Panc1 (cell line): Measurements from ENCODE around the gene HS3ST2. TPM values are rescaled to one million over a fixed set of nuclear protein-coding genes. Genes with fewer than 3 reads are reported as not detected.

Experiments
- ATAC-seq: fragments of 200-7000 bp; cut with Tn5 transposase; 2 replicates; pipeline ENCODE4 v1.9.1; 2020; ENCODE audit warnings: mild to moderate bottlenecking, moderate library complexity
- BruUV-seq: library from RNA; stranded (reverse); fragments of 400-500 nt; replicated peaks from 2 replicates; lab custom pipeline; 2021; lab: Mats Ljungman, UMichigan
- CTCF ChIA-PET: fragments of 300-600 bp; sonication (Branson Sonifier 250); formaldehyde crosslinking; loops from one replicate; lab custom pipeline; 2022; ENCODE audit warnings: antibody characterized with exemption; lab: Charles Lee
- POLR2A ChIA-PET: fragments of 300-600 bp; sonication (Branson Sonifier 250); formaldehyde crosslinking; loops from one replicate; lab custom pipeline; 2022; ENCODE audit warnings: antibody characterized with exemption; lab: Charles Lee
- DNase-seq: peaks from one replicate; pipeline ENCODE4 v3.0.0-alpha.2; 2010; ENCODE audit warnings: low read depth, low spot score
- H3K27ac ChIP-seq: 2 replicates; pipeline ENCODE4 v1.5.1; 2011; ENCODE audit warnings: mild to moderate bottlenecking, low read length, inconsistent platforms
- H3K27me3 ChIP-seq: fragments of 200-500 bp; sonication (Bioruptor generic); 2 replicates; pipeline ENCODE4 v1.6.0; 2014; ENCODE audit warnings: low read length, inconsistent platforms; ENCODE audit not compliant: control insufficient read depth, insufficient read depth
- H3K36me3 ChIP-seq: fragments of 200-500 bp; sonication (Bioruptor generic); 2 replicates; pipeline ENCODE4 v1.5.1; 2014; ENCODE audit warnings: inconsistent platforms, mild to moderate bottlenecking, low read length, moderate library complexity; ENCODE audit not compliant: control insufficient read depth, insufficient read depth
- H3K4me1 ChIP-seq: 2 replicates; pipeline ENCODE4 v1.5.1; 2011; ENCODE audit warnings: inconsistent platforms, mild to moderate bottlenecking, low read length, moderate library complexity; ENCODE audit not compliant: control insufficient read depth, insufficient read depth
- H3K4me3 ChIP-seq, 2 experiments: 2 replicates each; pipeline ENCODE4 v1.5.1; 2011 to 2012; ENCODE audit warnings: low read depth in 2 of 2, low read length in 2 of 2, mild to moderate bottlenecking in 2 of 2, inconsistent platforms in 1 of 2, moderate library complexity in 1 of 2
- H3K9me3 ChIP-seq: fragments of 200-500 bp; sonication (Bioruptor generic); 2 replicates; pipeline ENCODE4 v1.5.1; 2014; ENCODE audit warnings: low read depth, mild to moderate bottlenecking, inconsistent platforms, low read length, moderate library complexity; ENCODE audit not compliant: control insufficient read depth, insufficient read depth
- CTCF ChIP-seq: fragments of 450-650 bp; IDR thresholded peaks from 2 replicates; pipeline ENCODE4 v1.5.1; 2017; ENCODE audit warnings: mild to moderate bottlenecking
- POLR2AphosphoS5 ChIP-seq: IDR thresholded peaks from 2 replicates; pipeline ENCODE4 v1.6.1; 2012; ENCODE audit warnings: mild to moderate bottlenecking, low read depth, low read length, moderate library complexity
- REST ChIP-seq, 2 experiments: IDR thresholded peaks; 2 replicates each; pipeline ENCODE4 v1.6.1; 2011 to 2012; ENCODE audit warnings: low read depth in 2 of 2, control low read depth in 1 of 2, low read length in 1 of 2, mild to moderate bottlenecking in 1 of 2, moderate library complexity in 1 of 2; ENCODE audit not compliant: insufficient read depth in 1 of 2
- SIN3A ChIP-seq: IDR thresholded peaks from 2 replicates; pipeline ENCODE4 v1.6.1; 2012; ENCODE audit warnings: low read depth, mild to moderate bottlenecking, low read length, moderate library complexity, borderline replicate concordance; ENCODE audit not compliant: insufficient read depth
- TCF7L2 ChIP-seq: IDR thresholded peaks from 2 replicates; pipeline ENCODE4 v1.6.1; 2011; ENCODE audit warnings: mild to moderate bottlenecking, low read depth, low read length, inconsistent platforms
- in situ Hi-C: cut with HindIII; loops from 2 replicates; pipeline ENCODE4 v1.10.0; 2016; ENCODE audit warnings: low sequenced_read_pairs, low pct_unique_long_range_greater_than_20kb
- intact Hi-C: fragments of 100-400 bp; cut with micrococcal nuclease; formaldehyde crosslinking; loops from one replicate; pipeline ENCODE4 v1.10.0; 2022; ENCODE audit not compliant: unreplicated experiment
- total RNA-seq: library from RNA; stranded (reverse); gene quantifications from one replicate; pipeline ENCODE4 v1.2.1, GENCODE V29; 2021; ENCODE audit not compliant: unreplicated experiment

Gene HS3ST2
- total RNA-seq, 1 experiment from 2014 or later, result not detected

GRCh38 chr16:22948058-22948602, 134.2 kb downstream of the HS3ST2 start:
- BruUV-seq, result no TSS peak
- peak; percentile 45; the same call in 1 of the 2 replicates for ATAC-seq
- H3K4me3 ChIP-seq, result no peak overlapping the region; a peak in 1 of 4 replicates
- DNase-seq, result no peak
- CTCF ChIA-PET, result no interaction called here
- no peaks in the 10 kb centered on the region for H3K36me3 ChIP-seq
- intact Hi-C loops, result no loop called here
- no peaks in the 10 kb centered on the region for H3K9me3 ChIP-seq
- POLR2A ChIA-PET, result no interaction called here
- in situ Hi-C loops, result no loop called here
- H3K27me3 ChIP-seq, result peaks cover 29% of the 10 kb centered on the region
- no peak overlapping the region for H3K27ac ChIP-seq
- H3K4me1 ChIP-seq, result peaks cover 6% of the 10 kb centered on the region; the same call in 1 of the 2 replicates
- TF ChIP-seq TCF7L2 (no peak), REST (IDR thresholded peaks at IDR 0.05; ENCODE audit: insufficient read depth in 1 of 2, low read depth in 2 of 2, low read length in 1 of 2) (no peak), POLR2AphosphoS5 (no peak), SIN3A (no peak), CTCF (no peak)

- Histone ChIP-seq H3K27ac (no peak overlapping the region), H3K36me3 (no peaks in the 10 kb centered on the region), H3K4me1 (peaks cover 6% of the 10 kb centered on the region; the same call in 1 of the 2 replicates), H3K9me3 (no peaks in the 10 kb centered on the region), H3K27me3 (peaks cover 27% of the 10 kb centered on the region), H3K4me3 (peak overlapping the region in 1 of 2 experiments; percentile 5; a peak in 1 of 4 replicates)
- DNase-seq (peak; percentile 48), ATAC-seq (peak; percentile 86)
- in situ Hi-C loops, result no loop called here
- BruUV-seq, result no TSS peak
- intact Hi-C loops, result no loop called here
- no peak for TF ChIP-seq TCF7L2
- peak; percentile 87 for TF ChIP-seq CTCF
- CTCF ChIA-PET, result no interaction called here
- POLR2A ChIA-PET, result no interaction called here
Measured at GRCh38 chr16:22948603-22949368, 134.8 kb downstream of the HS3ST2 start.
